DOHH2 (cell line): ENCODE measurements around the gene NME4.

Experiments
- EZH2phosphoT487 ChIP-seq: fragments of 200-600 bp; sonication (generic); IDR thresholded peaks from 2 replicates; pipeline ENCODE4 v1.6.1; 2017; ENCODE audit warnings: borderline replicate concordance, mild to moderate bottlenecking, antibody characterized with exemption, low read length, moderate library complexity, mixed read lengths
- TF ChIP-seq, protein P1 (sequence below): fragments of 200-600 bp; sonication (generic); IDR thresholded peaks from one replicate; pipeline ENCODE4 v1.5.1; 2014; ENCODE audit warnings: antibody characterized with exemption, mild to moderate bottlenecking, low read depth, low read length; ENCODE audit not compliant: poor library complexity, severe bottlenecking

DNA sequence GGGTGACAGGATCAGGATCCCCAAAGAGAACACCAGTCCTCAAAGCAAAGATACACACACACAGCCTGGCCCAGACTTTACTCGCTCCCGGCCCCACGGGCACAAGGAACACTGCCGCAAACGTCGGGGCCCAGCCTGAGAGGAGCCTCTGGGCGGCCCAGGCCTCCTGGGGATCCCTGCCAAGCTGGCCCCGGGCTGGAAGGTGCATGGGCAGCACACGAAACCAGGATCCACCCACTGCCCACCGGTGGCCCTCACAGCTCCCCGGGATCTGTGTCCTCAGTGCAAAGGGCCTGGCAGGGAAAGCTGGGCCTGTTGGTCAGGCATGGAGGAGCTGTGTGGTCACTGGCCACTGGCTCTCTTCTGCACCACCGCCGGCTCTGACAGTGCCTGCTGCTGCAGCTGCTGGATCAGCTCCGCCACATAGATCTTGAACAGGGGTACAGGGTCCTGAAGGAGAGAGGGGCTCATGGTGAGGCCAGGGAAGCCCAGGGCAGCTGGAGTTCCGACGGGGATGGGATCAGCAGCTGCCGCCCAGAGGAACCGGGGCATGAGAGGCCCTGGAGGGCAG lies 29.6 kb upstream of the NME4 start:
- TF ChIP-seq, protein P1, sequence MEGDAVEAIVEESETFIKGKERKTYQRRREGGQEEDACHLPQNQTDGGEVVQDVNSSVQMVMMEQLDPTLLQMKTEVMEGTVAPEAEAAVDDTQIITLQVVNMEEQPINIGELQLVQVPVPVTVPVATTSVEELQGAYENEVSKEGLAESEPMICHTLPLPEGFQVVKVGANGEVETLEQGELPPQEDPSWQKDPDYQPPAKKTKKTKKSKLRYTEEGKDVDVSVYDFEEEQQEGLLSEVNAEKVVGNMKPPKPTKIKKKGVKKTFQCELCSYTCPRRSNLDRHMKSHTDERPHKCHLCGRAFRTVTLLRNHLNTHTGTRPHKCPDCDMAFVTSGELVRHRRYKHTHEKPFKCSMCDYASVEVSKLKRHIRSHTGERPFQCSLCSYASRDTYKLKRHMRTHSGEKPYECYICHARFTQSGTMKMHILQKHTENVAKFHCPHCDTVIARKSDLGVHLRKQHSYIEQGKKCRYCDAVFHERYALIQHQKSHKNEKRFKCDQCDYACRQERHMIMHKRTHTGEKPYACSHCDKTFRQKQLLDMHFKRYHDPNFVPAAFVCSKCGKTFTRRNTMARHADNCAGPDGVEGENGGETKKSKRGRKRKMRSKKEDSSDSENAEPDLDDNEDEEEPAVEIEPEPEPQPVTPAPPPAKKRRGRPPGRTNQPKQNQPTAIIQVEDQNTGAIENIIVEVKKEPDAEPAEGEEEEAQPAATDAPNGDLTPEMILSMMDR: no peak
- no peak for TF ChIP-seq EZH2phosphoT487
